Activated CD4-positive, CD25-positive, alpha-beta regulatory T cell (primary cell): ENCODE measurements around the gene PRKAA1.
"Not testable (repeated sequence)": the region's sequence is repeated elsewhere in the genome, so short reads cannot be mapped to it uniquely, and the experiment has no call there.

Experiments used
- DNase-seq, 4 experiments: peaks; one replicate each; lab custom pipeline; 2025; lab: John Stamatoyannopoulos, UW

Gene PRKAA1

GRCh38 chr5:40722497-40722911 lies 75.7 kb downstream of the PRKAA1 start:
- DNase-seq: not testable (repeated sequence)

- DNase-seq: no peak
Measured at GRCh38 chr5:40720069-40720468, 78.1 kb downstream of the PRKAA1 start.

GRCh38 chr5:40717281-40717680 lies 80.9 kb downstream of the PRKAA1 start:
- no peak for DNase-seq

GRCh38 chr5:40716590-40716989 lies 81.6 kb downstream of the PRKAA1 start:
- no peak for DNase-seq

GRCh38 chr5:40716000-40716399 lies 82.2 kb downstream of the PRKAA1 start:
- no peak for DNase-seq

- DNase-seq: no peak
Measured at GRCh38 chr5:40714001-40714400, 84.2 kb downstream of the PRKAA1 start.

GRCh38 chr5:40710575-40710974 lies 87.6 kb downstream of the PRKAA1 start:
- DNase-seq: not testable (repeated sequence)
